ENCODE data around the gene ICAM2.
"Not testable (repeated sequence)": the region's sequence is repeated elsewhere in the genome, so short reads cannot be mapped to it uniquely, and the experiment has no call there.

Gene ICAM2

GRCh38 chr17:64007838-64008282 lies 12.6 kb downstream of the ICAM2 start:
- DNase-seq, result no peak

GRCh38 chr17:64007089-64007837 lies 13.2 kb downstream of the ICAM2 start:
- not testable (repeated sequence) for DNase-seq

DNA sequence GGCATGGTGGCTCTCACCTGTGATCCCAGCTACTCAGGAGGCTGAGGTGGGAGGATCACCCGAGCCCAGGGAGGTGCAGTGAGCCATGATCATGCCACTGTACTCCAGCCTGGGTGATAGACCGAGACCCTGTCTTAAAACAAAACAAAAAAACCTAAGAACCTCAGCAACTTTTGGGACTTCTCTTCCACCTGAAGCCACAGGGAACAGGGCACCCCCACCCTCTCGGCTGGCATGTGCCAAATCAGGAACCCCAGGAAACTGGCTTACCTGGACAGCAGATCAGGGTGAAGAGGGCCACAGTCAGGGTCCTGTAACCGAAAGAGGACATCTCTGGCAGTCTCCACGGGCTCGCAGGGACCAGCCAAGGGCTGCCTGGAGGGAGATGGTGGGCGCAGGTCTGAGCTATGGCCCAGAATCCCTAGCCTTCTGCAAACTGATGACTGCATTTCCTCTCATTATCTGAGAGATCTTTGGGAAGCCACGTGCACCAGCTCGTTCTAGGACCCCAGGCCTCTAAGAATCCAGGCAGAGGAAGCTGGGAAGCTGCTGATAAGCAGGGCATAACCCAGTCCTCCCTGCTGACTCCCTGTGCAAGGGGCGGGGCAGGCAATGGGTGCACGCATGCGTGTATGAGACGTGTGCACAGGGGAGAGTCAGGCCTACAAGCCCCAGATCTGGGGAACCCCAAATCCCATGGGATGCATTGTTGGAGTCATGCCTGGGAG lies 13.9 kb downstream of the ICAM2 start:
- no peak for DNase-seq

DNA sequence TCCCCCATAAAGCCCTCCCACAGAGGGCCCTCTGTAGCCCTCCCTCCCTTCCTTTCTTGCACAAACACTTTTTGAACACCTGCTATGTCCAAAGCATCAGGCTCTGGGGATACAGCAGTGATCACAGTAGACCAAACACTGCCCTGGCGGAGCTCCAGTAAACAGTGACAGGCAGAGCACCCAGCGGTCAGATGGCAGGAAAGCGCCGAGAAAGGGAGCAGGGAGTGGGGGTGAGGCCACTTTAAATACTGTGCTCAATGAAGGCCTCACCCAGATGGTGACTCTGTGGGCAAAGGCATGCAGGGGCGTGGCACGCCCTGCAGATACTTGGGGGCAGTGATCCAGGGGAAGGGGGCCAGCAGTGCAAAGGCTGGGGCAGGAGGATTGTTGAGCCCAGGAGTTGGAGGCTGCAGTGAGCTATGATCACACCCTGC lies 14.7 kb downstream of the ICAM2 start:
- no peak for DNase-seq

GRCh38 chr17:64004903-64005733 lies 15.3 kb downstream of the ICAM2 start:
- DNase-seq, result no peak

- DNase-seq, result no peak
Measured at GRCh38 chr17:64004218-64004770, 16.1 kb downstream of the ICAM2 start.

- DNase-seq, result no peak
Measured at GRCh38 chr17:64003526-64004121, 16.8 kb downstream of the ICAM2 start.

- DNase-seq, result no peak
Measured at GRCh38 chr17:64002658-64003525, 17.5 kb downstream of the ICAM2 start.

- DNase-seq, result no peak
Measured at GRCh38 chr17:64001763-64002529, 18.5 kb downstream of the ICAM2 start.

DNA sequence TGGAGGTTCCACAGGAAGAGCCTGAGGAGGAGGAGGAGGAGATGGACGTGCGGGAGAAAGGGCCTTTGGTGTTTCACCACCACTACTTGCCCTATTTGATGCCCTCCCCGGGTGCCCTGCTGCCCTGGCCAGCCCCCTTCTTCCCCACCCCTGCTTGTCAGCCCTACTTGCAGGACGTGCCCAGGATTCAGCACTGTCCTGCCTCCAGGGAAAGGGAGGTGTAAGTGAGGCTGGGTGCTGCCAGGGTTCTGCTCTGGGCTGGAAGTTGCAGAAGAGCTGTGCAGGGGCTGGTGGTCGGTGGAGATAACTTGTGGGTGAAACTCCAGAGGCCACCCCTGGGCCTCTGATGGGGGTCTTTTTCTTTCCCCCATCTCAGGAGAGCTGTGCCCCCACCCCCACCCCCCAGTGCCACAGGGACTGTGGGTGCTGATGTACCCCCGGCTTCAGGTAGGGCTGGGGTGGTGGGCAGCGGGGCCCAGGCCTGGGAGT lies 19.3 kb downstream of the ICAM2 start:
- DNase-seq, result no peak

DNA sequence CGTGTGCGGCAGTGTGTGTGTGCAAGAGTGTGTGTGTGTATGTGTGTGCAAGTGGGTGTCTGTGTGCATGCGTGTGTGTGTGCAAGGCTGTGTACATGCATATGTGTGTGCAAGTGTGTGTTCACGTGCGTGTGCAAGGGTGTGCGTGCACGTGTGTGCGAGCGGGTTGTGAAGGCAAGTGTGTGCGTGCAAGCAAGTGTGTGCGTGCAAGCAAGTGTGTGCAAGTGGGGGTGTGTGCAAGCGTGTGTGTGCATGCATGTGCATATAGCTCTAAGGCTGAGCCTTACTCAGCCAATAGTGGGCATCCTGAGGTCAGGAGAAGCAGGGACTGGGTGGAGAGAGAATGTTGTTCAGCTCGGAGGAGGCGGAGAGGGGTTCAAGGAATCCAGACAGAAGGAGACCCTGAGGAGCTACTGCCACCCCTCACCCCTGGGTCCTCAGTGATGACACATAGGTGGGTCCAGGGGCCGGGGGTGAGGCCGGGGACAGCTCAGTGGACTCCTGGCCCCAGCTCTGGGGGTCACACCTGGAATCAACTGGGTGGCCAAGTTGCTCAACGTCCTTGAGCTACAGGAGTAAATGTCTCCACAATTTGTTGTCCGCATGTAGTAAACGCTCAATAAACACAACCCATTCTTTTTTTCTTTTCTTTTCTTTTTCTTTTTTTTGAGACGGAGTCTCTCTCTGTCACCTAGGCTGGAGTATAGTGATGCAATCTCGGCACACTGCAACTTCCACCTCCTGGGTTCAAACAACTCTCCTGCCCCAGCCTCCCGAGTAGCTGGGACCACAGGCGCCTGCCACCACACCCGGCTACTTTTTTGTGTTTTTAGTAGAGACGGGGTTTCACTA lies 20.5 kb downstream of the ICAM2 start:
- DNase-seq, result no peak

GRCh38 chr17:63998721-63999679 lies 21.4 kb downstream of the ICAM2 start:
- no peak for DNase-seq

GRCh38 chr17:63998050-63998720 lies 22.2 kb downstream of the ICAM2 start, which contains the start of gene PRR29:
Gene PRR29 (plus strand): TSS chr17:63998351. CDS start chr17:63998365, 14 bp downstream.
- DNase-seq, result no peak

DNA sequence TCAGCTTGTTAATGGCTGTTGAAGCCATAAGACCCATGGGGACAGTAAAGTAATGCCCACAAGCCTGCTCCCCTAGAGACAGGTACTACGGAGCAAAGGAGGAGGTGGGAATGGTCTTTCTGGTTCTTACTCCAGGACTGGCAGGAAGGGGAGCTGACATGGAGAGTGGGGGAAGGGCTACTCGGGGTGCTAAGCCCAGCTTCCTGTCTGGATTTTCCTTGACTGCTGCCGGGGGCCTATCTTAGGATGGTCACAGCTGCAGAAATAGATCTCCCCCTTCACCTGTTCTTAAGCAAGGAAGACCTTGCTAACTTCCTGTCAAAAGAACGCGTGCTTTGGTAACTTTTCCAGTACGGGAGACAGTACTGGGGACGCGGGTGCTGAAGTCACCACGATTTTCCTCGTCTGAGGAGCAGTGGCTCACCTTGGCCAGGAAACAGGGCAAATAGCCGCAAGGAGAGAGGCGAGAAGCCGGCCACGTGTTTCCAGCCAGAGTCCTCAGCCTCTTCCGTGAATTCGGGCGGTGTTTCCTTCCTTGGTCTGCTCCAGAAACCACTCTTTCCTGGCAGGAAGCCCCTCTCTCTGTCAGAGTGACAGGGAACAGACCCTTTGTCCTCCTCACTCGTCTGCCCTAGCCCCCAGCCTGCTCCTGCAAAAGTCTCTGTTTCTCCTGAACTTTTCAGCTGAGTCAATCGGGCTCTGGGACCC lies 22.9 kb downstream of the ICAM2 start:
- DNase-seq, result no peak

DNA sequence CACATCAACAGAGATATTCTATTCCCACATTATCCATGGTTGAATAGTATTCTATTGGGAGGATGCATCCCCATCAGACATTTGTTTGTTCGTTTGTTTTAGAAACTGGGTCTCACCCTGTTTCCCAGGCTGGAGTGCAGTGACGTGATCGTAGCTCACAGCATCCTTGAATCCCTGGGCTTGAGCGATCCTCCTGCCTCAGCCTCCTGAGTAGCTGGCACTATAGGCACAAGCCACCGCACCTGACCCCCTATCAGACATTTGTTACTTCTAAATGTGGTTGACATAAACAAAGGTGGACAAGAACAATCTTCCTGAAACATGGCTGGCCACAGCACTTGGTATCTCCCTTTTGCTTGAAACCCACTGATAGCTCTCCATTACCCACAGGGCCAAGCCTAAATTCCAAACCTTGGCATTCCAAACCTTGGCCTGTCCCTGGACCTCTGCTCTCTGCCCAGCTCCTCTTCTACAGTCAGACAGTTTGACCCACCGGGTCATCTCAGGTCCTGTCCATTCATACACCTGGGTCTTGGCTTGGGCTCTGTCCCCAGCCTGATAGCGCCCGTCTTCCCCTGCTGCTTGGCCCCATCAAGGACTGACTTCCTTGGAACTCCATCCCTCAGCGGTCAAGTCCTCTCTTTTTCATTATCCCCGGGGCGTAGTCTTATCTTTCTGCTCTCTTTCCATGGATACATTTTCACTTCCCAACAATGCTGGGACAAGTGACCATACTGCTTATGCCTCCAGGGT lies 23.8 kb downstream of the ICAM2 start:
- DNase-seq, result no peak

DNA sequence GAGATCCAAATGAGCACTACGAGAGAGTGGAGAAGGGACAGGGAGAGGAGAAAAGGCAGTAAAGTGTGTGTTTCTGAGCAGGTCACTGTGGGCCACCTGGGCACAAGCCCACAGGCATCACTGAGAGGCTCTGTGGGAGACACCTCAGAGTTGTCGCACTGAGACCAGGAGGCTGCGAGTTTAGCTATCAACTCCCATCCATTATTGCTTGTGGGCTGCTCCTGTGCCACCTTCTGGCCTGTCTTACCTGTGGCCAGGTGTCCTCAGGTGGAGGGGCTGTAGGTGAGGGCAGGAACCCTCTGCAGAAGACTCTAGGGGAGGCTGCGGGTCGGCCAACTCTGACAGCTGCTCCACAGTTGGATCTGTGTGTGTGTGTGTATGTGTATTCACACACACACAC lies 24.8 kb downstream of the ICAM2 start:
- no peak for DNase-seq

Measured in cerebellar nuclear complex (tissue), 1 donor.